Stimulated activated CD8-positive, alpha-beta memory T cell treated with anti-CD3 and anti-CD28 coated beads, Interleukin-2, amount 100 ng/mL, for 1 hour (primary cell): ENCODE measurements around the gene ZRANB1.
"Not testable (repeated sequence)": the region's sequence is repeated elsewhere in the genome, so short reads cannot be mapped to it uniquely, and the experiment has no call there.

Experiments used
- DNase-seq, 2 donors: peaks; one replicate each; pipeline ENCODE4 v3.0.0-alpha.2; 2020; ENCODE audit warnings: low read depth in 2 of 2

ZRANB1 gene

DNA sequence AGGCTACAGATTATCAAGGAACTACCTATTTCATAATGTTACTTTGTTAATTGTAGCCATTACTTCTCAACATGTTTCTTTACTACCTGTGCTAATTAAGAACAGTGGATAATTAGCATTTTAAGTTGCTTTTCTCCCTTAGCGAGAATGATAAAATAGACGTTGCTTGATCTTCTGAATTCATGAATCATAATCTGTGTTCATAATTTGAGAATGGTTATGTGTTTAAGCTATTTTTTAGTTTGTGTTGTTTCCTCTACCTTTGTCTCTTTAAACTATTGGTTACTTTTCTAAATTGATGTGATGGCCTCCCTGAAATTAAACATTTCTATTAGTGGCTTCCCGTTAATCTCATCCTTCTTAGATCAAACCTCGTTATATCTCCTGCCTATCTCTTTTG is at the start of gene ZRANB1:
TSS of gene ZRANB1 (plus strand) at position 301 of the 400 bp plus-strand sequence. CDS start 371 bp downstream, outside the sequence.
- no peak for DNase-seq

DNA sequence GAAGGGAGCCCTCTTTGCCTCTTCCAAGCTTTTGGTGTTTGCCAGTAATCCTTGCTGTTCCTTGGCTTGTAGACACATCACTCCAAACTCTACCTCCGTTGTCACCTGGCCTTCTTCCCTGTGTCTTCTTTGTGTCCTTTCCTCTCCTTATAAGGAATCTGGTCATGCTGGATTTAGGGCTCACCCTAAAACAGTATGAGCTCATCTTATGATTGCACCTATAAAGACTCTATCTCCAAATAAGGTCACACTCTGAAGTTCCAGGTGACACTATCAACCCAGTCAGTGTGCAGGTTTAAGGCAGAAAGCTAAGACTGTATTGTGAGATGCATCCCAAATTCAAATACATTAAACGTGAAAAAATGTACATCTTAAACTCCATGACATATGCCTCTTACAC is 49.0 kb upstream of the ZRANB1 start:
- no peak for DNase-seq

DNA sequence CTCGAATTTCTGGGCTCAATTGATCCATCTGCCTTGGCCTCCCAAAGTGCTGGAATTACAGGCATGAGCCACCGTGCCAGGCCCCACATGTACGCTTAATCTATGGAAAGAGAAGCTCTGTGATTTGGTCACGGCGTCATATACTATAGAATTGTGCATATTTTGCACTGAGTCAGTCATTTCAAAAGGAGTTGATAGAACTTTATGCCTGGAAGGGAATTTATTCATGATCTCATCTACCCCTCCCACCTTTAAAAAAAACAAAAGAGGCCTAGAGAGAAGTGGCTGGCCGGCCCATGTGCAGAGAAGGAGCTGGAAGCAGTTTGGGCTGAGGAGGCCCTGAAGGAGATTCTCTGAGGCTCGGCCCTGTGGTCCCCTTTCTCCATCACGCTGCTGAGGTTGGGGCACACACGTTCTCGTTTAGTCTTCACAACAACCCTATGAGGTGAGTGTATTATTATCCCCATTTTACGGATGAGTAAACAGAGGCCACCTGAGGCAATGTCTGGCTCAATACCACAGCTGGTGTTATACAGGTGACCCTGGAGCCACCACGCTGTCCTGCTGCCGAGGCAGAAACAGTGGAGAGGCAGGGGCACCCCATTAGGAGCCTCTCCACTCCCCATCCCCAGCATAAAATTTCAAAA is 47.2 kb upstream of the ZRANB1 start:
- DNase-seq = no peak

DNA sequence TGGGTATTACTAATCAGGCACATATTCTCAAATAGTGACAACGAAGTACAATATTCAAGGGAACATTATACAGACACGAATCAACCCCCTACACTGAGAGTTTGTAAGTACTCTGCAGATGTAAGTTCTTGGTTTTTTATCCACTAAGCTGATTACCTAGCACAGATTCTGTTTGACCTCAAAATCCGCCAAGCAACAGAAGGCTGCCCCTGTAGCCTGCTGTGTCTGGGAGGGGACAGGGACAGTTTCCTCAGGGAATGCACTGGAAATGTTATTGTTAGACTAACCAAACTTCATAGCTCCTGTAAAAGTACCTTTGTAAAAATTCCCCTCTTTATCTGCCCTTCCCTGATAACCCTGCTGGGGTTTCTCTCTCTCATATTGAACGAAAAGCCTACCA is 45.2 kb upstream of the ZRANB1 start:
- no peak for DNase-seq

DNA sequence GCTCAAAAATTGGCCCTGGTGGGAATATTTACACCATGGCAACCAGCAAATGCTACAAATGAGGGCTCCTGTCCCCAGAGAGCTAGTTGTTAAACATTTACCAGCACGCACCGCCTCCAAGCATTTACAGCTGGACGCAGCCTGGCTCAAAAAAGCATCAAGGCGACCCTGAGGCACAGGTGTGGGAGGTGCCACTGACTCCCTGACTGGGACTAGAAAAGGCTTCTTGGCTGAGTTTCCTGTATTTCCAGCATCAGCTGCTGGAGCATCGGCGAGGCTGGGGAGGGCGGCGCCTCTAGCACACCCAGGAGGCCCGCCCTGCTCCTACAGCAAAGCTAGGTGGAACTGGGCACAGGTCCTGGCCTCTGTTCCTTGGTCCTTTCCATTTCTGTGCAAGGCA is 43.5 kb upstream of the ZRANB1 start:
- DNase-seq = no peak

DNA sequence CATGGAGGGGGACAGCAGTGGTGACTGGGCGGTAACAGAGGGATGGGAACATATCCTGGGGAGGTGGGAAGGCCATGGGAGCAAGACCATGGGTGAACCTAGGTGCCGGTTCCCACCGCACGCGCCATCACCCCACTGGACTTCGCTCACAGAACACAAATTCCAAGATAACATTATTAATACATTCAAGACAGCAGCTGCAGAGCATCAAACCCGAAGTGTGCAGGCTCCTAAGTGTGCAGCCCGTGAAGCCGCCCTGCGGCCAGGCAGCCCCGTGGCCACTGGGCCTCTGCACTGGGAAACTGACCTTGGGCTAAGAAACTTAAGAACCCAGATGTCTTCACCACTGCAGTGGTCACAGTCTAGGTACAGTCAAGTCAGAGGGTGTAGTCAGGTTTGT is 42.8 kb upstream of the ZRANB1 start:
- no peak for DNase-seq

DNA sequence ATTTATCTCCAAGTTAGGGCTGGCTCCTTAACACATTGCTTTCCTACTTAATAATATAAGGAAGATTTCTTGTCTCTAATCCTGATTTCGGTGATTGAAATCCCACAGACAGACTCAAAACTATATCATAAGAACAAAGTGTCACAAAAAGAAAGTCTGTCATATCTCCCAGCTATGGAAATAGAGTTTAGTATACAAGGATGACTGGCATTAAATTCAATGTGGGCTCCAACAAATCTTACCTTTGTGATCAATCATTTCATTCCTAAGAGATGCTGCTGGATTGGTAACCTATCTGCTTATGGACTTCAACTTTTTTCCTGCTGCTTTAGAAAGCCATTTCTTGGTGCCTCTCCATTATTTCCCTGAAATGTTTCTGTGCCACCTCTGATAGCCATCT is 39.5 kb upstream of the ZRANB1 start:
- no peak for DNase-seq

DNA sequence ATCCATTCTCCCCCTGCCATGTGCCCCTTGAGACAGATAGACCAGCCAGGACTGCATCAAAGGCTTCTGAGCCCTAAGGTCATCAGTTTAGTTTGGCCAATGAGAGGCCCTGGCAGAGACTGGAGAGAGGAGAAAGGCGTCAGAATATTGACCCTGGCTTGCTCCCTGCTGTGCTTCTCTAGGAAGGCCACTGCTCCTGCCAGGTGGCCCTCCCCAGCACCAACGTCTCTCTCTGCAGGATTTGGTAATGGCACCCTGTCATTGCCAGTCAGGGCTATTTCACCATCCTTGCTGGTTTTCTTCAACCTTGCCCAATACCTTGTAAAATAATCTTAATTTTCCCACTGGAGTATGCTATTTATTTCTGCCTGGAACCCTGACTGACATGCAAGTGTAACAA is 38.8 kb upstream of the ZRANB1 start:
- DNase-seq = no peak

DNA sequence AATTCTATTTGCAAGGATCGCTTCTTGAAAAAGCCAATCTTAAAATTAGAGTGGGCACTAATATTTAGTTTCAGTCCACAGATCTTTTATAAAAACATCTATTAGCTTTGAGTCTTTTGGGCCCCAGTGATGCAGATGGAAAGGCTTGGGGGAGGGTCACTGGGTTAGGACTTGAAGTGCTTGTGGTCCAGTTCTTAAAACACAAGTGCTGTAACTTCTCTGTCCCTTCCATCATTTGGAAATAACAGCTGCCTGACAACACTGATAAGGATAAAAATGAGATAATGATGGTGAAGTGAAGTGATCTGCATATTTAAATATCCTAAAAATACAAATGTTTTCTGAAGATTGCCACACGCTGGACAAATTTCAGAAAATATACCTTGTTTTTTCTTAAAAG is 37.1 kb upstream of the ZRANB1 start:
- no peak for DNase-seq

DNA sequence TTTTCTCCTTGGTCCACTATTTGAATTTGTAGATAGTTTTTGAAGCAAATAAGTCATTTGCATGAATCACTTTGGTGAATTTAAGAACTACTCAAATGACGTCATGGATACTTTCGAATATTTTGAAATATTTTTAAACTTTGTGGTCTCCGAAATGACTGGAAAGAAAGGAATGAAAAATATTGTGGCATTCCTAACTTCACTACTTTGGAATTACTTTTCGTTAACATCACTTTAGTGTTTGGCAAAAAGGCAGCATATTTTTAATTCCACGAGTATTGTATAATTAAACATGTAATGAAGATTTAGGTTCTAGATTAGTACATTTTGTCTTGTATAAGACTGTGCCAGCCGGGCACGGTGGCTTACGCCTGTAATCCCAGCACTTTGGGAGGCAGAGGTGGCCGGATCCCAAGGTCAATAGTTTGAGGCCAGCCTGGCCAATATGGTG is 35.3 kb upstream of the ZRANB1 start:
- DNase-seq = no peak

DNA sequence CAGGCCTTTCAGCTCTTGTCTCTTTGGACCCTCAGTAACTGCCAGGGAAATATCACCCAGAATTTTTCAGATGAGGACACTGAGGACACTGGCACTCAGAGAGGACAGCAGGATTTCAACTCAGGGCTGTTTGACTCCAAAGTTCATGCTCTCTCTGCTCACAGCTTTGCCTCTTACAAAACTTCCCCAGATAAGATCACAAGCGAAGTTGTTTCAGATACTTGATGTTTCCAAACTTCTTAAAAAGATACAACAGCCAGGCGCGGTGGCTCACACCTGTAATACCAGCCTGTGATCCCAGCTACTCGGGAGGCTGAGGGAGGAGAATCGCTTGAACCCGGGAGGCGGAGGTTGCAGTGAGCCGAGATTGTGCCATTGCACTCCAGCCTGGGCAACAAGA is 32.4 kb upstream of the ZRANB1 start:
- DNase-seq = no peak

DNA sequence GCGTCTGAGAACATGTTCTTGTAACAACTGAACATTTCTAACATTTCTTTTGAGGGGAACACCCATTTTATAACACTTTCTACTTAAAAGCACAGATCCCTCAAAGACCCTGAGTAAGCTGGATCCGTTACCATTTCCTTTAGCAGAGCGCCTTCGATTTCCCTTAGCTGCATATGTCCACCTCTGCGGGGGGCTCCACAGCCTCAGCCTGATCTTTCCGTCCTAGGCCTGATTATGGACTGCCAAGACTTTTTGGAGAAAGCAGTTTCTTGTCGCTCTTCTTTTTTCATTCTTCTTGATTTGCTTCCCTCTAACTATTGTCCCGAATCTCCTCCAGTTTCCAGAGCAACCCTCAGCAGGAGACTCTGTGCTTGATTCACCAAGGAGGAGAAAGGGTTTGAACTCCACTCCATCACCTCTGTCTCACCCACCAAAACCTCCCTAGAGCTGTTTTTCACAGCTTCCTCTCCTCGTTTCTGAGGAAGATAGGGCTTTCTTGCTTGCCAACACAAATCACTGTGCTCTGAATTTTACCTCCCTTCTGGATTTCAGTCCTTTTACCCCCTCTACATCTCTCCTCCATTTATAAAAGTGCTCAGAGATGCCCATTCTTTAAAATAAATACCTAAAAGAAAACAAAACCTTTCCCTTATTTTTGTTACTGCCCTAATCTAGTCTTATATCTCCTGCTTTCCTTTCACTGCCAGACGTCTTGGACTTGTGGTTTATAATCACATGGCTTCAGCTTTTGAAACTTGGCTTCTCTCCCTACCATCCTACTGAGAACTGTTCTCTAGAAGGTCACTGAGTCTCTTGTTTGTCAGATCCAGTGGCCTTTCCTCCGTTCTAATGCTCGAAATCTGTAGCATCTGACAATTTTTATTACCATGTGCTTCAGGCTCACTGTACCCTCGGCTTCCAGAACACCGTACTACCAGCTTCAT is 30.5 kb upstream of the ZRANB1 start:
- DNase-seq = no peak

DNA sequence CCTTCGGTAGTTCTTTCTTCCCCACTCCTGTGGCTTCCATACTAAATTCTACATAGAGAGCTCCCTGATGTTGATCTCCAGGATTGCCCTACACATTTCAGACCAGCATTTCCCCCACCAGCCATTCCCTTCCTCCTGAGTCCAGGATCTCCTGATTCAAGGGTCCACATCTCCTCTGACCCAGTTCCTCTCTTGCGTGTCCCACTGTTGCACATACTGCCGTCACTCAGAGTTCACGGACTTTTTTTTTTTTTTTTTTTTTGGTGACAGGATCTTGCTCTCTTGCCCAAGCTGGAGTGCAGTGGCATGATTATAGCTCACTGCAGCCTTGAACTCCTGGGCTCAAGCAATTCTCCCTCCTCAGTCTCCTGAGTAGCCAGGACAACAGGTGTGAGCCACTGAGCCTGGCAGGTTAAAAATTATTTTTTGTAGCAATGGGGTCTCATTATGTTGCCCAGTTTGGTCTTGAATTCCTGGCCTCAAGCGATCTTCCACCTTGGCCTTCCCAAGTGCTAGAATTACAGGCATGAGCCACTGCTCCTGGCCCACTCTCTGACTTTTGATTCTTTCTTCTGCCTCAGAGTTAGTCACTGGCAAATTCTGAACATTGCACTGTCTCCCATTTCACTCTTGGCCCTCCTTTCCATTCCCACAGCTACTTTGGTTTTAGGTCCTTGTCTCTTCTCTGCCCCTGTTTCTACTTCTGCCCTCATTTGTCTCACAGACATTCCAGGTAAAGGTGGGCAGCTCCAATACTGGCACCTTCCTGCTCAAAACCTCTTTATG is 29.6 kb upstream of the ZRANB1 start:
- no peak for DNase-seq

DNA sequence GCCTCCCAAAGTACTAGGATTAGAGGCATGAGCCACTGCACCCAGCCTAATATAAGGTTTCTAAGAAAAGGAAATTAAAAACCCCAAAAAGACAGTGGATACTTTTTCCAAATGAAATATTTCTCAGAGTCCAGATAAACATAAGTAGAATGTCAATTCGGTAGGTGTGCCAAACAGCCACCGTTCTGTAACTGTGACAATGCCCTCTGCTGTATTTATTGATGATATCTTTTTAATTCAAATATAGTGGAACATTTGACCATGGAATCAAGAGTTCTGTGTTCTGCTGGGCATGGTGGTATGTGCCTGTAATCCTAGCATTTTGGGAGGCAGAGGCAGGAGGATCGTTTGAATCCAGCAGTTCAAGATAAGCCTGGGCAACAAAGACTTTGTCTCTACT is 28.8 kb upstream of the ZRANB1 start:
- DNase-seq = no peak

DNA sequence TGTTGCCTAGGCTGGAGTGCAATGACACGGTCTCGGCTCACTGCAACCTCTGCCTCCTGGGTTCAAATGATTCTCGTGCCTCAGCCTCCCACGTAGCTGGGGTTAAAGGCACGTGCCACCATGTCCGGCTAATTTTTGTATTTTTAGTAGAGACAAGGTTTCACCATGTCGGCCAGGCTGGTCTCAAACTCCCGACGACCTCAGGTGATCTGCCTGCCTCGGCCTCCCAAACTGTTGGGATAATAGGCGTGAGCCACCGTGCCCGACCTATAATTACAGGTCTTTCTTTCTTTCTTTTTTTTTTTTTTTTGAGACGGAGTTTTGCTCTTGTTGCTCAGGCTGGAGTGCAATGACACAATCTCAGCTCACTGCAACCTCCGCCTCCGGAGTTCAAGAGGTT is 27.5 kb upstream of the ZRANB1 start:
- DNase-seq = not testable (repeated sequence)

DNA sequence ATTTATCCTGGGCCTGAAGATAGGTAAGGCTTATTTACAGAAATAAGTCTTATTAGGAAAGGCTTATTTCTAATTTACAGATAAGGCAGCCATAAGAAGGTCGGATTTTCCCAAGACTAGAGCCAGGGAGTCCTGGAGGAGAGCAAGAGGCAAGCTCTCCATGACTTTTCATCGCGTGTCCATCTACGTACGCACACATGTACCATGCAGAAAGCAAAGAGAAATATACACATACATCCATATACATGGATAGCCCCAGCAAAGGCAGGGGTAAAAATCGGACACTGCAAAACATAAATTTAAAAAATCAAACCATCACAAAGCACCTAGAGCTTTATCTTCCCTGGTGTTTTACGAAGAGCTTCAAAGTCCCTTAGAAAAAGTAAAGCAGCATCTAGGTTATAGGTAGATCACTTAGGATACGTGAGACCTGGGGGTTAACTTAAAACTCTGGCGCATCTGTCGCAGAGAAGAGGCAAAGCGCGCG is 25.8 kb upstream of the ZRANB1 start:
- no peak for DNase-seq

DNA sequence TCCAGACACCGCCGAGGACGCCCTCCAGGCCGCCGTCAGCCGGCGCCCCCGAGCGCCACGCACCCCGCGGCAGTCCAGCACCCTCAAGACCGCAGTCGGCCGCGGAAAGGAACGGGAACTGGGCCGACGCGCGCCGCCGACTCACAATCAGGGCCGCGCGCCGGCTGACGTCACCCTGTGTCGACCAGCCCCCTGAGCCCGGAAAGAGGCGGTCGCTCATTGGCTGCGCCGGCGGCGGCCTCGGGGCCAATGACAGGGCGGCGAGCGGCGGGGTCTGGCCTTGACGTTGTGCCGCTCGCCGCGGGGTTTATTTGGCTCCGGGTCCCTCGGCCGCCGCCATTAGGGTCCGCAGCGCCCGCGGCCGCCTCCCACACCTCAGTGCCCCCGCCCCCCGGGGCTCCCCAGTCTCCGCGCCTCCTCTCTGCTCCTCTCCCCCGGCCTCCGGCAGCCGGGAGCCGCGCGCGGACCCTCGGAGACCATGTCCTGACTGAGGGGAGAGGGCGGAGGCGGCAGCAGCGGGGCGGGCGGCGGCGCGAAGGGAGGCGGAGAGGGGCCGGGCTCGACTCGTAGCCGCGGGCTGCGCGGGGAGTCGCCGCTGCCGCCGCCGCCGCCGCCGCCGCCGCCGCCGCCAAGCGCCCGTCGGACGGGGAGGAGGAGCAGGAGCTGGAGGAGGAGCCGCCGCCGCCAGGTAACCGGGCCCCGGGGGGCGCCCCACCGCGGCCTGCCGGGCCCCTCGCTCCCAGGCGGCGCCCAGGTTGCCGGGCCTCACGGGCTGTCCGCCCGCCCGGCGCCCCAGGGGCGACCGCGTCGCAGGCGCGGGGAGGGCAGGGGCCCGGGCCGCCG is 25.1 kb upstream of the ZRANB1 start:
- peak; percentile 94 to 96 for DNase-seq

DNA sequence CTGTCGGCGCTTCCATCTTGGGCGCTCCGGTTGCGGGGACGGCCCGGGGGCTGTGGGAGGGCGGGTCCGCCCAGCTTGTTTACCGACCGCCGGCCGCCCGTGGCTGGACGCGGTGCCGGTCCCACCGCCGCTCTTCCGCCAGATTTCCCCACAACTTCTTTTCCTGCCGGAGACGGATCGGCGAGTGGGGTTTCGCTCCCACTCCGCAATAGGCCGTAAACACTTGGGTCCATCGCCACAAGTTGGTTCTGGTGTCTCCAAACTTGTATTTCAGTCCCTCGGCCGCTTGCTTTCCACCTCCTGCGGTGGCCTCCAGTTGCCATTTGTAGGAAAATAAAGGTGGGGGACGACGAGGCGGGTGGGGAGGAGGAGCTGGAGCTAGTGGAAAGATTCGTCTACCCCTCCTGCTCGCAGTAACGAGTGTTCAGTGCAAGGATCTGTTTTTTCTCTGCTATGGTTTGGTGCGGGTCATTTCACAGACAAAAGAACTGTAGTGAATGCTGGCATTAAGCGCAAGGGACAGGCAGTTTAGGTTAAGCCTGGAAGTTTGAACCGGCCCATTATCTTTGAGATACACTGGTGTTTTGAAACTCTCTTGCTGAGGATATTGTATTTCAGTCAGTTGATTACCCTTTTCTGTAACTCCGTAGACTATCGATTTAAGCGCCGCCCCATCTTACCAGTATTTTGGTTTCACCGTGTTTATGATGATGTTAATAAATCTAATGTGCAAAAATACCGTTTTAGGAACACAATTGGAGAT is 24.3 kb upstream of the ZRANB1 start:
- peak in 1 of 2 donors; percentile 23 for DNase-seq

DNA sequence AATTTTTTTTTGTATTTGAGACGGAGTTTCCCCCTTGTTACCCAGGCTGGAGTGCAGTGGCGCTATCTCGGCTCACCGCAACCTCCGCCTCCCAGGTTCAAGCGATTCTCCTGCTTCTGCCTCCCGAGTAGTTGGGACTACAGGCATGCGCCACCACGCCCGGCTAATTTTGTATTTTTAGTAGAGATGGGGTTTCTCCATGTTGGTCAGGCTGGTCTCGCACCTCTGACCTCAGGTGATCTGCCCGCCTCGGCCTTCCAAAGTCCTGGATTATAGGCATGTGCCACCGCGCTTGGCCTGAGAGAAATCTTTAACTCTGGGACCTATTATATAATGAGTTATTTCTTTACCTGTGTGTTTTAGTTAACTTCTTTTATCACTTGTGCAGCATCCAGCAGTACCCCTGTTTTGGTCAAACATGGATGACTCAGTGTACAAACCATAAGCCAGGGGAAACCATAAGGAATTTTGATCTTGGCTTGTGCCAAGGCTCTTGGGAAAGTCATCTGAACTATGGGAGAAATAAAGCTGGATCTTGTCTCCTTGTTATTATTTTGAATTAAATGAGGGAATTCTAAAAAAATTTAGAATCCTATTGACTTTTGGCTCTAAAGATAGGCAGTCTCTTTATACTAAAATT is 23.6 kb upstream of the ZRANB1 start:
- no peak for DNase-seq

DNA sequence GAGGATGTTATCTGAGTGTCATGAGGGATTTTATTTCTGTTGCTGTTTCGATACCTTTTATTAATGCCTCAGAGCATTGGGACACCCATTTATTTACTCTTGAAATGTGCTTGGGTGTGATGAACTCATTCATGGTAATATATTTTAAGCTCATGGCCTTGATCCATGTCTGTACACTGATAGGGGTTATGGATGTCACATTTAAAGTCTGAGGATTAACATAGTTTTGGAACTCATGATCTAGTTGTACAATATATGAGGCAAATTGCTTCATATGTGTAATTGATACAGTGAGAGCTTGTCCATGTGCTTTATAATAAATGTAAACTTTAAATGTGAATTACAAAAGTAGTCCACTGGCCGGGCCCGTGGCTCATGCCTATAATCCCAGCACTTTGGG is 23.0 kb upstream of the ZRANB1 start:
- DNase-seq = no peak
